NCI-H1694 treated with DMSO at 0.1 percent for 48 hours (cell line): ENCODE results near the gene CALD1.
"Not testable (repeated sequence)": the region's sequence is repeated elsewhere in the genome, so short reads cannot be mapped to it uniquely, and the experiment has no call there.

Experiments used
- DNase-seq: peaks from one replicate; lab custom pipeline; 2025; lab: John Stamatoyannopoulos, UW

Gene CALD1

GRCh38 chr7:134949171-134949570, 169.7 kb downstream of the CALD1 start:
- DNase-seq, result no peak

- DNase-seq, result peak; percentile 34
Observed at GRCh38 chr7:134954197-134955082, 175.0 kb downstream of the CALD1 start.

GRCh38 chr7:134957005-134957404, 177.6 kb downstream of the CALD1 start:
- DNase-seq, result no peak

GRCh38 chr7:134959810-134960209, 180.4 kb downstream of the CALD1 start:
- DNase-seq, result no peak

GRCh38 chr7:134962270-134962780, 182.9 kb downstream of the CALD1 start:
- DNase-seq, result no peak

- no peak for DNase-seq
Observed at GRCh38 chr7:134963036-134963435, 183.6 kb downstream of the CALD1 start.

GRCh38 chr7:134966691-134967090, 187.3 kb downstream of the CALD1 start:
- no peak for DNase-seq

GRCh38 chr7:134968110-134968509, 188.7 kb downstream of the CALD1 start:
- no peak for DNase-seq

- not testable (repeated sequence) for DNase-seq
Observed at GRCh38 chr7:134981645-134982044, 202.2 kb downstream of the CALD1 start.

- DNase-seq, result no peak
Observed at GRCh38 chr7:134985894-134986362, 206.5 kb downstream of the CALD1 start.

- DNase-seq, result peak; percentile 94
Observed at GRCh38 chr7:134986363-134987251, 207.2 kb downstream of the CALD1 start, which contains the start of gene AGBL3. TSS of gene AGBL3 (plus strand) at chr7:134986508. CDS start at chr7:134987934, 1,426 bp downstream.

- no peak for DNase-seq
Observed at GRCh38 chr7:134988161-134988560, 208.7 kb downstream of the CALD1 start.

- DNase-seq, result no peak
Observed at GRCh38 chr7:134991469-134992339, 212.3 kb downstream of the CALD1 start.

- DNase-seq, result no peak
Observed at GRCh38 chr7:134992626-134993179, 213.3 kb downstream of the CALD1 start.

GRCh38 chr7:134993877-134994456, 214.5 kb downstream of the CALD1 start:
- no peak for DNase-seq

- no peak for DNase-seq
Observed at GRCh38 chr7:134995239-134996096, 216.0 kb downstream of the CALD1 start.

GRCh38 chr7:134996097-134996550, 216.7 kb downstream of the CALD1 start:
- DNase-seq, result no peak

- no peak for DNase-seq
Observed at GRCh38 chr7:134997214-134997885, 217.9 kb downstream of the CALD1 start.

- no peak for DNase-seq
Observed at GRCh38 chr7:134999136-134999535, 219.7 kb downstream of the CALD1 start.
